DOHH2 (cell line): ENCODE results near the gene GAS7.

Experiments
- H3F3A ChIP-seq: fragments of 200-600 bp; sonication (generic), shearing (Covaris generic); 2 replicates; pipeline ENCODE4 v1.6.0; 2016; ENCODE audit warnings: antibody characterized with exemption, mild to moderate bottlenecking; ENCODE audit not compliant: control insufficient read depth, insufficient read depth
- H3K27ac ChIP-seq: fragments of 200-600 bp; sonication (generic); 2 replicates; pipeline ENCODE4 v1.5.1; 2014; ENCODE audit warnings: low read depth, mild to moderate bottlenecking, low read length, moderate library complexity
- H3K27me3 ChIP-seq: fragments of 200-600 bp; sonication (generic); 2 replicates; pipeline ENCODE4 v1.6.1; 2014; ENCODE audit warnings: mild to moderate bottlenecking, low read length, mixed read lengths; ENCODE audit not compliant: control insufficient read depth
- H3K36me3 ChIP-seq: fragments of 200-600 bp; sonication (generic); 2 replicates; pipeline ENCODE4 v1.6.1; 2014; ENCODE audit warnings: mild to moderate bottlenecking, low read length, moderate library complexity, mixed read lengths; ENCODE audit not compliant: control insufficient read depth
- H3K4me1 ChIP-seq: fragments of 200-600 bp; sonication (generic); 2 replicates; pipeline ENCODE4 v1.6.1; 2014; ENCODE audit warnings: mild to moderate bottlenecking, low read length, mixed read lengths; ENCODE audit not compliant: control insufficient read depth
- H3K4me2 ChIP-seq: fragments of 200-600 bp; sonication (generic); 2 replicates; pipeline ENCODE4 v1.6.0; 2014; ENCODE audit warnings: mild to moderate bottlenecking, low read length, moderate library complexity
- H3K4me3 ChIP-seq: fragments of 200-600 bp; sonication (generic); 2 replicates; pipeline ENCODE4 v1.5.1; 2014; ENCODE audit warnings: mild to moderate bottlenecking, low read length, mixed read lengths
- H3K79me2 ChIP-seq: fragments of 200-600 bp; sonication (generic); 2 replicates; pipeline ENCODE4 v1.6.1; 2014; ENCODE audit warnings: mild to moderate bottlenecking, low read length, mixed read lengths; ENCODE audit not compliant: control insufficient read depth
- H3K9me2 ChIP-seq: fragments of 200-600 bp; sonication (generic); replicated peaks from 2 replicates; pipeline ENCODE4 v1.6.1; 2014; ENCODE audit warnings: mild to moderate bottlenecking, low read length, mixed read lengths; ENCODE audit not compliant: control insufficient read depth
- H3K9me3 ChIP-seq: fragments of 200-600 bp; sonication (generic); 2 replicates; pipeline ENCODE4 v1.6.1; 2014; ENCODE audit warnings: antibody characterized with exemption, low read length, mixed read lengths; ENCODE audit not compliant: control insufficient read depth, insufficient read depth
- H4K20me1 ChIP-seq: fragments of 200-600 bp; sonication (generic); 2 replicates; pipeline ENCODE4 v1.6.0; 2014; ENCODE audit warnings: low read depth, mild to moderate bottlenecking, antibody characterized with exemption, low read length, moderate library complexity; ENCODE audit not compliant: control insufficient read depth, insufficient read depth
- EZH2phosphoT487 ChIP-seq: fragments of 200-600 bp; sonication (generic); IDR thresholded peaks from 2 replicates; pipeline ENCODE4 v1.6.1; 2017; ENCODE audit warnings: borderline replicate concordance, mild to moderate bottlenecking, antibody characterized with exemption, low read length, moderate library complexity, mixed read lengths
- TF ChIP-seq, protein P1 (sequence below): fragments of 200-600 bp; sonication (generic); IDR thresholded peaks from one replicate; pipeline ENCODE4 v1.5.1; 2014; ENCODE audit warnings: antibody characterized with exemption, mild to moderate bottlenecking, low read depth, low read length; ENCODE audit not compliant: poor library complexity, severe bottlenecking

The GAS7 gene

DNA sequence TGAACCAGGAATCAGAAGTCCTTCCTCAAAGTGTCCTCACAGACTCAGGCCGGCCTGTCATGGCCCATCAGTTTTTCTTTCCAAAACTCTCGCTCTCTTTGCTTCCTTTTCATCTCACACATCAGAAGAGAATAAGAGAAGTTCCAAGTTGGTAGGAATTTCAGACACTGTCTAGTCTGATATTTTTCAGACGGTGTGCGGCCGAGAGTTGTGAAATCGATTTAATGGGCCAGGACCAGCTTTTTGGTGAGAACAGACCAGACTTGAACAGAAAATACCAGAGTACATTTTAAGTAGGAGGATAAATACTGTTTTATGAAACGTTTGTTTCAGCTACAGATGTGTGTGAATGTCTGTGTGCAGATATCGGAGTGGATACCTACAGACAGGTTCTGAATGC, 268.5 kb downstream of the GAS7 start:
- Histone ChIP-seq H3K36me3 (no peaks in the 10 kb centered on the region), H3K9me2 (no peaks in the 10 kb centered on the region), H3K4me2 (no peak overlapping the region), H3K27ac (no peak overlapping the region), H3K4me3 (no peak overlapping the region), H3K79me2 (no peaks in the 10 kb centered on the region), H4K20me1 (no peaks in the 10 kb centered on the region), H3K4me1 (no peaks in the 10 kb centered on the region), H3K27me3 (no peaks in the 10 kb centered on the region), H3F3A (no peaks in the 10 kb centered on the region), H3K9me3 (no peaks in the 10 kb centered on the region)
- TF ChIP-seq EZH2phosphoT487, result no peak
- TF ChIP-seq, protein P1, sequence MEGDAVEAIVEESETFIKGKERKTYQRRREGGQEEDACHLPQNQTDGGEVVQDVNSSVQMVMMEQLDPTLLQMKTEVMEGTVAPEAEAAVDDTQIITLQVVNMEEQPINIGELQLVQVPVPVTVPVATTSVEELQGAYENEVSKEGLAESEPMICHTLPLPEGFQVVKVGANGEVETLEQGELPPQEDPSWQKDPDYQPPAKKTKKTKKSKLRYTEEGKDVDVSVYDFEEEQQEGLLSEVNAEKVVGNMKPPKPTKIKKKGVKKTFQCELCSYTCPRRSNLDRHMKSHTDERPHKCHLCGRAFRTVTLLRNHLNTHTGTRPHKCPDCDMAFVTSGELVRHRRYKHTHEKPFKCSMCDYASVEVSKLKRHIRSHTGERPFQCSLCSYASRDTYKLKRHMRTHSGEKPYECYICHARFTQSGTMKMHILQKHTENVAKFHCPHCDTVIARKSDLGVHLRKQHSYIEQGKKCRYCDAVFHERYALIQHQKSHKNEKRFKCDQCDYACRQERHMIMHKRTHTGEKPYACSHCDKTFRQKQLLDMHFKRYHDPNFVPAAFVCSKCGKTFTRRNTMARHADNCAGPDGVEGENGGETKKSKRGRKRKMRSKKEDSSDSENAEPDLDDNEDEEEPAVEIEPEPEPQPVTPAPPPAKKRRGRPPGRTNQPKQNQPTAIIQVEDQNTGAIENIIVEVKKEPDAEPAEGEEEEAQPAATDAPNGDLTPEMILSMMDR, result no peak

DNA sequence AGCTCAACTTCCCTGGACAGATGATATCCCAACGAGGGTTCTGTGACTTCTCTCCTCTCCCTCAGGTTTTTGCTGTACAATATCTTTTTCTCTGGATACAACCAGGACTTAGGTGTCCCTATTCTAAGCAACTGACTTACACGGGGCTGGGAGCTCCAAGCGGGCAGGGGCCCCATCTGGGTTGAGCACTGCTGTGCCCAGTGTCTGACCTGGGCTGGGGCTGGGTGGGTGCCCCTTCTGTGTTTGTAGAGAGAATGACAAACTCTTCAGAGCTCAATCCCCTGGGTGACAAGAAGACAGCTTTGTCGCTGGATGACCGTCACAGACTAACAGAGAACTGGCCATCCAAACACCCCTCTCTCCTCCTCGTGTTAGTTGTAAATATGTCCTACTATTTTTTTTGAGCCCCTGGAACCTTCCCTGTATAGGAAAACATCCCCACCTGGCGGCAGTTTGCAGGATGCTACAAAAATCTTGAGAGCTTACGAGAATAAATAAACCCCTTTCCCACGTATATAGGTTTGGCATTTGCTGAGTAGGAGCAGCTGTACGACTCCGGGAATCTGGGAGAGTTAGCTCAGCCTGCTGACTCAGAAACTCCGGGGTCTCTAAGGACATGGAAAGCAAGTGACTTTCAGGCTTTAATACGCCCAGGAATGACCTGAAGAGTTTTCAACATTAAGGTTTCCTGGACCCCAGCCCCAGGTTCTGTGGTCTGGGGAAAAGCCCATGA, 269.6 kb downstream of the GAS7 start:
- no peaks in the 10 kb centered on the region for H3K27me3 ChIP-seq
- TF ChIP-seq EZH2phosphoT487, result no peak
- TF ChIP-seq, protein P1, result no peak
- H3K4me3 ChIP-seq, result no peak overlapping the region
- no peaks in the 10 kb centered on the region for H3K79me2 ChIP-seq
- no peaks in the 10 kb centered on the region for H3K9me3 ChIP-seq
- no peak overlapping the region for H3K4me2 ChIP-seq
- no peaks in the 10 kb centered on the region for H3K36me3 ChIP-seq
- H3K27ac ChIP-seq, result no peak overlapping the region
- no peaks in the 10 kb centered on the region for H3F3A ChIP-seq
- H3K4me1 ChIP-seq, result no peaks in the 10 kb centered on the region
- no peaks in the 10 kb centered on the region for H3K9me2 ChIP-seq
- no peaks in the 10 kb centered on the region for H4K20me1 ChIP-seq

DNA sequence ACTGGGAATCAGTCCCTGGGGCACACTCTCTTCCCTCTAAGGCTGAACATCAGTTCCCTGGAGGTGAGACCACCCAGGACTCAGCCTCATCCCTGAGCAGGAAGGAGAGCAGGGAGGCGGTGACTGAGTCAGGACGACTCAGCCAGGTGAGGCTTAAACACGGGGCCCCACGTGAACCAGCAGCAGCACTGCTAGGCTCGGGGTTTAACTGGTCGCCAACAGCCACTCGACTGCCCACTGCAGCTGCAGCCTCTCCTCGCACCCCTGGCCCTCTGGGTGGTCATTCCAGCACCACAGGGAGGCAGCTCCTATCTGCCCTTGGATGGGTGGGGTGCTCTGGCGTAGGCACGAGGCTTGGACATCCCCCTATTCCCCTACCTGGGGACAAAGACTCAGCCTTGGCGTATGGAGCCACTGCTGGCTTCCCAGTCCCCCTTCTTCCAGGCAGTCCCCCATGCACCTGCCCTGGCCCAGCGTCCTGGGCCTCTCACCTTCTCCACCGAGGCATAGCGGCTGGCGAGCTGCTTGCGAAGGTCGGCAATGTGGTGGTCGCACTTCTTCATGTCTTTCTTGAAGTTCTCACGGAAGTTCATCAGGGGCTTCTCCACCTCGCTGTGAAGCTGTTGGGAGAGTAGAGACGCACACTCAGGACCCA, 272.1 kb downstream of the GAS7 start:
- H3K27me3 ChIP-seq, result no peaks in the 10 kb centered on the region
- no peaks in the 10 kb centered on the region for H3K36me3 ChIP-seq
- TF ChIP-seq EZH2phosphoT487, result no peak
- TF ChIP-seq, protein P1, result no peak
- no peaks in the 10 kb centered on the region for H4K20me1 ChIP-seq
- H3K9me3 ChIP-seq, result no peaks in the 10 kb centered on the region
- no peaks in the 10 kb centered on the region for H3K4me1 ChIP-seq
- H3K27ac ChIP-seq, result no peak overlapping the region
- H3K4me2 ChIP-seq, result no peak overlapping the region
- H3K79me2 ChIP-seq, result no peaks in the 10 kb centered on the region
- H3F3A ChIP-seq, result no peaks in the 10 kb centered on the region
- no peaks in the 10 kb centered on the region for H3K9me2 ChIP-seq
- H3K4me3 ChIP-seq, result no peak overlapping the region
